ENCODE results near the gene DPEP2. TPM values are rescaled to one million over a fixed set of nuclear protein-coding genes. Genes with fewer than 3 reads are reported as not detected.
"Not testable (repeated sequence)": the region's sequence is repeated elsewhere in the genome, so short reads cannot be mapped to it uniquely, and the experiment has no call there.

DPEP2 gene
- total RNA-seq: 1.0 TPM

GRCh38 chr16:67998779-67999688 is at the start of gene DPEP2:
TSS of gene DPEP2 (minus strand) at chr16:67999484. CDS start at chr16:67993212, 6,272 bp downstream.
- ATAC-seq: peak; percentile 65
- not testable (repeated sequence) for DNase-seq (ENCODE audit: low spot score)

- DNase-seq (ENCODE audit: low spot score): no peak
- ATAC-seq: no peak
Observed at GRCh38 chr16:68047987-68048386, 48.7 kb upstream of the DPEP2 start.

- no peak for ATAC-seq
- DNase-seq (ENCODE audit: low spot score): no peak
Observed at GRCh38 chr16:68046106-68046505, 46.8 kb upstream of the DPEP2 start.

- ATAC-seq (no peak), DNase-seq (ENCODE audit: low spot score) (no peak)
Observed at GRCh38 chr16:68041783-68042182, 42.5 kb upstream of the DPEP2 start.

GRCh38 chr16:68040506-68041288 is 41.4 kb upstream of the DPEP2 start:
- ATAC-seq: peak; percentile 100
- peak; percentile 87 for DNase-seq (ENCODE audit: low spot score)

- no peak for DNase-seq (ENCODE audit: low spot score)
- no peak for ATAC-seq
Observed at GRCh38 chr16:68037841-68038597, 38.7 kb upstream of the DPEP2 start.

- DNase-seq (ENCODE audit: low spot score) (no peak), ATAC-seq (no peak)
Observed at GRCh38 chr16:68035227-68035626, 35.9 kb upstream of the DPEP2 start.

GRCh38 chr16:68033101-68033500 is 33.8 kb upstream of the DPEP2 start:
- ATAC-seq (no peak), DNase-seq (ENCODE audit: low spot score) (no peak)

- ATAC-seq (no peak), DNase-seq (ENCODE audit: low spot score) (no peak)
Observed at GRCh38 chr16:68031951-68032350, 32.7 kb upstream of the DPEP2 start.

GRCh38 chr16:68030108-68030507 is 30.8 kb upstream of the DPEP2 start:
- not testable (repeated sequence) for ATAC-seq; DNase-seq (ENCODE audit: low spot score)

GRCh38 chr16:68028996-68029395 is 29.7 kb upstream of the DPEP2 start:
- no peak for ATAC-seq
- DNase-seq (ENCODE audit: low spot score): no peak

GRCh38 chr16:68022728-68023537 is 23.6 kb upstream of the DPEP2 start, which contains the start of the genes DDX28 and DUS2:
TSS of gene DDX28 (minus strand) at chr16:68023232. CDS start at chr16:68023202, 30 bp downstream.
TSS of gene DUS2 (plus strand) at chr16:68023284. CDS start at chr16:68038024, 14,740 bp downstream.
- DNase-seq (ENCODE audit: low spot score) (peak; percentile 97), ATAC-seq (peak; percentile 97)

GRCh38 chr16:68022278-68022727 is 23.0 kb upstream of the DPEP2 start:
- ATAC-seq: peak; percentile 12

GRCh38 chr16:68021490-68021889 is 22.2 kb upstream of the DPEP2 start:
- no peak for DNase-seq (ENCODE audit: low spot score)
- ATAC-seq: no peak

More at GRCh38 chr16:68022278-68022727, 23.0 kb upstream of the DPEP2 start:
- no peak for DNase-seq (ENCODE audit: low spot score)

GRCh38 chr16:68019167-68019680 is 19.9 kb upstream of the DPEP2 start:
- ATAC-seq (no peak), DNase-seq (ENCODE audit: low spot score) (no peak)

GRCh38 chr16:68015681-68016080 is 16.4 kb upstream of the DPEP2 start, which contains the start of gene DPEP2NB:
TSS of gene DPEP2NB (minus strand) at chr16:68015911. CDS start at chr16:68015770, 141 bp downstream.
- ATAC-seq (no peak), DNase-seq (ENCODE audit: low spot score) (no peak)

GRCh38 chr16:68013440-68013839 is 14.2 kb upstream of the DPEP2 start:
- ATAC-seq (no peak), DNase-seq (ENCODE audit: low spot score) (no peak)

- not testable (repeated sequence) for ATAC-seq
Observed at GRCh38 chr16:68009872-68010271, 10.6 kb upstream of the DPEP2 start.

GRCh38 chr16:68009157-68009735 is 10.0 kb upstream of the DPEP2 start:
- no peak for ATAC-seq
- no peak for DNase-seq (ENCODE audit: low spot score)

More at GRCh38 chr16:68009872-68010271, 10.6 kb upstream of the DPEP2 start:
- DNase-seq (ENCODE audit: low spot score): not testable (repeated sequence)

All from left lobe of liver (tissue), 2 donors.